Measurements from ENCODE around the gene PNCK.
"Not testable (repeated sequence)": the region's sequence is repeated elsewhere in the genome, so short reads cannot be mapped to it uniquely, and the experiment has no call there.

GRCh38 chrX:153696538-153696937, 22.9 kb upstream of the PNCK start:
- TF ChIP-seq EZH2 (IDR thresholded peaks at IDR 0.05); EZH2phosphoT487 (IDR thresholded peaks at IDR 0.05; ENCODE audit: borderline replicate concordance): not testable (repeated sequence)
